GM21367 (cell line): ENCODE measurements around the gene CAMTA2.
A peak's percentile ranks its signal among the peaks of the same experiment; 100 is the strongest.
"Not testable (repeated sequence)": the region's sequence is repeated elsewhere in the genome, so short reads cannot be mapped to it uniquely, and the experiment has no call there.

ENCODE experiments used
- ATAC-seq: cut with Tn5 transposase; IDR thresholded peaks from one replicate; pipeline ENCODE4 v1.9.1; 2021; ENCODE audit not compliant: unreplicated experiment

The CAMTA2 gene

GRCh38 chr17:4986951-4987766, at the start of gene CAMTA2:
Gene CAMTA2 (minus strand): TSS chr17:4987675. CDS start chr17:4986222, 1,453 bp downstream.
- ATAC-seq, result peak; percentile 60

DNA sequence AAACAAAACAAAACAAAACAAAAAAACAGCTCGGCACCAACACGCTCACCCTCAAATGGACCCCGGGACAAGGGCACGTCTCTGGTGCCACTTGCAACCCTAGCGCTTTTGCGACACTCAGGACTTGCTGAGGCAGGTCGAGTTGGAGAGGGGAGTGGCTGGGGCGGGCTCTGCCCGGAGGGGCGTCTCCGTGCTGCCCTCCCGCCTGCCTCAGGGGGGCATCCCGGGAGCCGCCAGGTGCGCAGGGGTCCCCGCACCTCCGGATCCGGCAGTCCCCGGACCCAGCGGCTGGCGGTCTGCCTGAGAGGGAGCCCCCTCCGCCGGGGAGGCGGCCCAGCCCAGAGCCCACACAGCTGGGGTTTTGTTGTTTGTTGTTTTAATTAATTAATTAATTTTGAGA, 47.8 kb upstream of the CAMTA2 start, which contains the start of gene SLC52A1:
Gene SLC52A1 (minus strand): TSS at position 112 of the 400 bp plus-strand sequence. CDS start 820 bp downstream, outside the sequence.
- ATAC-seq, result no peak

DNA sequence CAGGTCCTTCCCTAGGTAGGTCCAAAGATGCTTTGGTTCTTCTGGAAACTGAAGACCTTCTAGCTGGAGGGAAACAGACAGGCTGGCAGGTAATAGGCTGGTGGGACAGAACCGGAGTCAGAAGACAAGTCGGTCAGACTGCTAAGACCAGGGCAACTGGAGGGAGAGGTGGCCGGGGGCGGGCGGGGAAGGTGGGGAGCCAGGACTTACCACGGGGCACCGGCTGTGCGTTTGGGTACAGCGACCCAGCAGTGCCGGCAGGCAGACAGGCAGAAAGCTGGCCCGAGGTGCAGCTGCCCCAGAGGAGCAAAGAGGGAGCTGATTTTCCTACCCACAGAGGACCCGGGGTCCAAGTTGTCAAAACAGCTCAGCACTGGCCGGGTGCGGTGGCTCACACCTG, 47.2 kb upstream of the CAMTA2 start:
- no peak for ATAC-seq

GRCh38 chr17:5034063-5034462, 46.6 kb upstream of the CAMTA2 start:
- ATAC-seq, result no peak

GRCh38 chr17:5033352-5034015, 46.0 kb upstream of the CAMTA2 start:
- ATAC-seq, result no peak

- no peak for ATAC-seq
These were observed 45.4 kb upstream of the CAMTA2 start for GRCh38 chr17:5032865-5033264.

- ATAC-seq, result peak; percentile 53
These were observed 44.0 kb upstream of the CAMTA2 start for GRCh38 chr17:5031365-5032082.

DNA sequence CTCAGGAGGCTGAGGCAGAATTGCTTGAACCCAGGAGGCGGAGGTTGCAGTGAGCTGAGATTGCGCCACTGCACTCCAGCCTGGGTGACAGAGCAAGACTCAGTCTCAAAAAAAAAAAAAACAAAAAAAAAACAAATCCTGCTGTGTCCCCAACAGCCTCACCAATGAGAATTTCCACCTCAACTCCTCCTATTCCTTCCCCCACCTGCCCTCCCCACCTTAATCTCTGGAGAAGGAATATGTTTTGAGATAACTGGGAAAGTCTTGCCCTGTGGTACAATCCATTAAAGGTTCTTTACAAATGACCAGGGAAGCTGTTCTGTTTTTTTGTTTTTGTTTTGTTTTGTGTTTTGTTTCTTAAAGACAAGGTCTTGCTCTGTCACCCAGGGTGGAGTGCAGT, 42.7 kb upstream of the CAMTA2 start:
- not testable (repeated sequence) for ATAC-seq

- no peak for ATAC-seq
These were observed 40.4 kb upstream of the CAMTA2 start for GRCh38 chr17:5027916-5028315.

GRCh38 chr17:5027299-5027698, 39.8 kb upstream of the CAMTA2 start:
- ATAC-seq, result no peak

- no peak for ATAC-seq
These were observed 37.1 kb upstream of the CAMTA2 start for GRCh38 chr17:5024604-5025003.

DNA sequence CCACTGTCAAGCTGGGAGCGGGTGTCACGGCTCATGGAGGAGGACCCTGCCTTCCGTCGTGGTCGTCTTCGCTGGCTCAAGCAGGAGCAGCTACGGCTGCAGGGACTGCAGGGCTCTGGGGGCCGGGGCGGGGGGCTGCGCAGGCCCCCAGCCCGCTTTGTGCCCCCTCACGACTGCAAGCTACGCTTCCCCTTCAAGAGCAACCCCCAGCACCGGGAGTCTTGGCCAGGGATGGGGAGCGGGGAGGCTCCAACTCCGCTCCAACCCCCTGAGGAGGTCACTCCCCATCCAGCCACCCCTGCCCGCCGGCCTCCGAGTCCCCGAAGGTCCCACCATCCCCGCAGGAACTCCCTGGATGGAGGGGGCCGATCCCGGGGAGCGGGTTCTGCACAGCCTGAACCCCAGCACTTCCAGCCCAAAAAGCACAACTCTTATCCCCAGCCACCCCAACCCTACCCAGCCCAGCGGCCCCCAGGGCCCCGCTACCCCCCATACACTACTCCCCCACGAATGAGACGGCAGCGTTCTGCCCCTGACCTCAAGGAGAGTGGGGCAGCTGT, 36.2 kb upstream of the CAMTA2 start:
- ATAC-seq, result no peak

DNA sequence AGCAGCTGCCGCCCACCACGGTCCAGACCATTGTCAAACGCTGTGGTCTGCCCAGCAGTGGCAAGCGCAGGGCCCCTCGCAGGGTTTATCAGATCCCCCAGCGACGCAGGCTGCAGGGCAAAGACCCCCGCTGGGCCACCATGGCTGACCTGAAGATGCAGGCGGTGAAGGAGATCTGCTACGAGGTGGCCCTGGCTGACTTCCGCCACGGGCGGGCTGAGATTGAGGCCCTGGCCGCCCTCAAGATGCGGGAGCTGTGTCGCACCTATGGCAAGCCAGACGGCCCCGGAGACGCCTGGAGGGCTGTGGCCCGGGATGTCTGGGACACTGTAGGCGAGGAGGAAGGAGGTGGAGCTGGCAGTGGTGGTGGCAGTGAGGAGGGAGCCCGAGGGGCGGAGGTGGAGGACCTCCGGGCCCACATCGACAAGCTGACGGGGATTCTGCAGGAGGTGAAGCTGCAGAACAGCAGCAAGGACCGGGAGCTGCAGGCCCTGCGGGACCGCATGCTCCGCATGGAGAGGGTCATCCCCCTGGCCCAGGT, 34.8 kb upstream of the CAMTA2 start:
- no peak for ATAC-seq

DNA sequence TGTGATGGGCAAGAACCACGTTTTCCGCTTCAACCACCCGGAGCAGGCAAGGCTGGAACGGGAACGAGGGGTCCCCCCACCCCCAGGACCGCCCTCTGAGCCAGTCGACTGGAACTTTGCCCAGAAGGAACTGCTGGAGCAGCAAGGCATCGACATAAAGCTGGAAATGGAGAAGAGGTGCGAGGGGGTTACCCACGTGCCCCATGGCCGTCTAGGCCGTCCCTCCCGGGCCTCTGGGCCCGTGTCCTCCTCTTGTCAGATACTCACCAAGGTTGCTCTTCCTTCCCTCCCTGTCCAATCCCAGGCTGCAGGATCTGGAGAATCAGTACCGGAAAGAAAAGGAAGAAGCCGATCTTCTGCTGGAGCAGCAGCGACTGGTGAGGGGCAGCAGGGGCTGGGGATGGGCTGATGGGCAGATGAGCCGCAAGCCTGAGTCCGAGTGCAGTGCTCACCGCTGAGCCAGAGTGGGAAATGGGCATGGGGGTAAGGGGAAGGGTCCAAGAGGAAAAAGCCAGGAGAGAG, 33.1 kb upstream of the CAMTA2 start:
- no peak for ATAC-seq

DNA sequence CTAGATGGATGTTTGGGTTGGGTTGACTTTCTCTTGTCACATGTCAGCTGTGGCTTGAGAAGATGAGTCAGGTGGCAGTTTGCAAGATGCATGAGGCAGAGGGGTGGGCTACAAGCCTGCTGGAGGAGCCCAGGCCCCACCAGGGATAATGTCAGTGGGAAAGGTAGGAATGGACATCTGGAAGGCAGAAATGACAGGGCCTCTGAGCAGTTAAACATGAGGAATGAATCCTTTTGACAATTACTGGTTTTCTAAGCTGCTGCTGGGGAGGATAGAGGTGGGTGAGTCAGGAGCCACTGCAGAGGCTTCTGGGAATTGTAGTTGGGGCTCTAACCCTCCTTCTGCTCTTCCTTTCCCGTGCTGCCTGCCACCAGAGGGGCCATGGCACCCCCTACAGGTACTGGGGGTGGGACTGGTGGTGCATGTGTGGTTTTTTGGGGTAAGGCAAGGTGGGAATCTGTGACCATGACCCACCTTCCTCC, 32.0 kb upstream of the CAMTA2 start:
- ATAC-seq, result no peak

- ATAC-seq, result no peak
These were observed 26.9 kb upstream of the CAMTA2 start for GRCh38 chr17:5014357-5014756.

DNA sequence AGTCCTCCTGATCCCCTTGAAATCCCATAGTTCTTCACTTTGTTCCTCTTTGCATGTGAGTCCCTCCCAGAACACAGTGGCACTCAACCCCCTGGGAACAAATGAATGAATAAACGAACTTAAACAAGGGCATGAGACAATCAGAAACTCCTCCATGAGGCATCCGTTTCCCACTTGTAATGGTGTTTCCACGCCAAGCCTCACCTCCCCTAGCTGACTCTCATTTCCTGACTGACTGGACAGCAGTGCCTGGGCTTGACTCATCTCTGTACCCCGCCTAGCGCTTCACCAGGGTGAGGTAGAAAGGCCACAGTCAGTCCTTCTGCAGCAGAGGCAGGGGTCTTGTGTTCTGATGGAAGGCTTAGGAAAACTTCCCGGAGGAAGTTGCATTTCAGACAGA, 24.5 kb upstream of the CAMTA2 start:
- ATAC-seq, result no peak

DNA sequence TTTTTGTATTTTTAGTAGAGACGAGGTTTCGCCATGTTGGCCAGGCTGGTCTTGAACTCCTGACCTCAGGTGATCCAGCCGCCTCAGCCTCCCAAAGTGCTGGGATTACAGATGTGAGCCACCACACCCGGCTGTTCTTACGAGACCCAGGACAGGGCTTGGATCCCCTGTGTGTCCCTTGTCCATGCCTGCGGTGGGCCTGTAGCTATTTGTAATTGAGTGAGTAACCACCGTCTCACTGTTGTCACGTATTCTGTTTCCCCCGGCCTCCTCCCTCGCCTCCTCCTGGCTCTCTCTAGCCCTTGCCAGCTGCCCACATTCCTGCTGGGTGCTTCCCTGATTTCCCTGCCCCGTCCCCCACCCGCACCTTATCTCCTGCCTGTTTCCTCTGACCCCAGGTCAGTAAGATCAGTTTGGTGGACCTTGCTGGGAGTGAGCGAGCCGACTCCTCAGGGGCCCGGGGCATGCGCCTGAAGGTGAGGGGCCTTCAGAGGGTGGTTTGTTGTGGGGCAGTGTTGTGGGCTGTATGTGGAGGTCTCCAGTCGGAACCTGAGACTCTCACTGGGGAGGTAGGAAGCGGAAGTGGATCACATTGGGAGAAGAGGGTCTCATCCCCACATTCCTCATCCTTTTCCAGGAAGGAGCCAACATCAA, 15.9 kb upstream of the CAMTA2 start:
- no peak for ATAC-seq

- ATAC-seq, result no peak
These were observed 14.8 kb upstream of the CAMTA2 start for GRCh38 chr17:5002121-5002788.

GRCh38 chr17:5000237-5000639, 12.8 kb upstream of the CAMTA2 start:
- ATAC-seq, result no peak
